ENCODE results near the gene SFXN1. TPM values are rescaled to one million over a fixed set of nuclear protein-coding genes. Genes with fewer than 3 reads are reported as not detected.

Gene SFXN1
- total and polyA plus RNA-seq, 8 donors: 4.3 to 18.1 (median 10.5) TPM

GRCh38 chr5:175467983-175468690, 10.2 kb upstream of the SFXN1 start:
- Histone ChIP-seq H3K36me3 (no peaks in the 10 kb centered on the region), H3K4me3 (no peak overlapping the region), H3K4me1 (no peaks in the 10 kb centered on the region), H3K9me3 (no peaks in the 10 kb centered on the region), H3K27me3 (no peaks in the 10 kb centered on the region), H3K27ac (no peak overlapping the region)
- DNase-seq (no peak), FAIRE-seq (no peak), ATAC-seq (no peak)
- WGBS, 2 donors: 37 to 38% methylated on average over 11 of the region's 11 CpGs
- no peak for TF ChIP-seq CTCF (IDR thresholded peaks at IDR 0.05)
- intact Hi-C loops (cut with DNase I): no loop called here

- 86 to 97% methylated on average over 1 of the region's 1 CpG for WGBS, 2 donors
- Histone ChIP-seq H3K27ac (no peak overlapping the region), H3K36me3 (no peaks in the 10 kb centered on the region), H3K4me3 (no peak overlapping the region), H3K27me3 (no peaks in the 10 kb centered on the region), H3K9me3 (no peaks in the 10 kb centered on the region), H3K4me1 (no peaks in the 10 kb centered on the region)
- intact Hi-C loops (cut with DNase I): no loop called here
- no peak for DNase-seq
- FAIRE-seq: no peak
- no peak for ATAC-seq
- TF ChIP-seq CTCF (IDR thresholded peaks at IDR 0.05): no peak
Observed at GRCh38 chr5:175468892-175469291, 9.5 kb upstream of the SFXN1 start.

GRCh38 chr5:175469916-175470315, 8.4 kb upstream of the SFXN1 start:
- Histone ChIP-seq H3K36me3 (no peaks in the 10 kb centered on the region), H3K27ac (no peak overlapping the region), H3K4me3 (no peak overlapping the region), H3K4me1 (no peaks in the 10 kb centered on the region), H3K9me3 (no peaks in the 10 kb centered on the region), H3K27me3 (no peaks in the 10 kb centered on the region)
- no peak for ATAC-seq
- no peak for FAIRE-seq
- no peak for DNase-seq
- 68 to 80% methylated on average over 3 of the region's 3 CpGs for WGBS, 2 donors
- intact Hi-C loops (cut with DNase I): no loop called here
- no peak for TF ChIP-seq CTCF (IDR thresholded peaks at IDR 0.05)

- DNase-seq: no peak
- Histone ChIP-seq H3K4me3 (no peak overlapping the region), H3K4me1 (no peaks in the 10 kb centered on the region), H3K27ac (no peak overlapping the region), H3K9me3 (no peaks in the 10 kb centered on the region), H3K27me3 (no peaks in the 10 kb centered on the region), H3K36me3 (no peaks in the 10 kb centered on the region)
- WGBS, 2 donors: 40 to 49% methylated on average over 5 of the region's 5 CpGs
- ATAC-seq: no peak
- no peak for FAIRE-seq
- intact Hi-C loops (cut with DNase I): no loop called here
- no peak for TF ChIP-seq CTCF (IDR thresholded peaks at IDR 0.05)
Observed at GRCh38 chr5:175470781-175471180, 7.6 kb upstream of the SFXN1 start.

- no peaks in the 10 kb centered on the region for H3K36me3 ChIP-seq
- H3K9me3 ChIP-seq: no peaks in the 10 kb centered on the region
- DNase-seq (no peak), FAIRE-seq (no peak), ATAC-seq (no peak)
- no peaks in the 10 kb centered on the region for H3K4me1 ChIP-seq
- no peak for TF ChIP-seq CTCF (IDR thresholded peaks at IDR 0.05)
- no peaks in the 10 kb centered on the region for H3K27me3 ChIP-seq
- H3K4me3 ChIP-seq: no peak overlapping the region
- no peak overlapping the region for H3K27ac ChIP-seq
- intact Hi-C loops (cut with DNase I): no loop called here
- WGBS, 2 donors: 90 to 92% methylated on average over 6 of the region's 6 CpGs
Observed at GRCh38 chr5:175471196-175471595, 7.2 kb upstream of the SFXN1 start.
